ELR (cell line): Measurements from ENCODE around the gene RHEBL1.

Source experiments
- DNase-seq: peaks from one replicate; pipeline ENCODE4 v3.0.0-alpha.2; 2015; ENCODE audit warnings: low read depth

Gene RHEBL1

DNA sequence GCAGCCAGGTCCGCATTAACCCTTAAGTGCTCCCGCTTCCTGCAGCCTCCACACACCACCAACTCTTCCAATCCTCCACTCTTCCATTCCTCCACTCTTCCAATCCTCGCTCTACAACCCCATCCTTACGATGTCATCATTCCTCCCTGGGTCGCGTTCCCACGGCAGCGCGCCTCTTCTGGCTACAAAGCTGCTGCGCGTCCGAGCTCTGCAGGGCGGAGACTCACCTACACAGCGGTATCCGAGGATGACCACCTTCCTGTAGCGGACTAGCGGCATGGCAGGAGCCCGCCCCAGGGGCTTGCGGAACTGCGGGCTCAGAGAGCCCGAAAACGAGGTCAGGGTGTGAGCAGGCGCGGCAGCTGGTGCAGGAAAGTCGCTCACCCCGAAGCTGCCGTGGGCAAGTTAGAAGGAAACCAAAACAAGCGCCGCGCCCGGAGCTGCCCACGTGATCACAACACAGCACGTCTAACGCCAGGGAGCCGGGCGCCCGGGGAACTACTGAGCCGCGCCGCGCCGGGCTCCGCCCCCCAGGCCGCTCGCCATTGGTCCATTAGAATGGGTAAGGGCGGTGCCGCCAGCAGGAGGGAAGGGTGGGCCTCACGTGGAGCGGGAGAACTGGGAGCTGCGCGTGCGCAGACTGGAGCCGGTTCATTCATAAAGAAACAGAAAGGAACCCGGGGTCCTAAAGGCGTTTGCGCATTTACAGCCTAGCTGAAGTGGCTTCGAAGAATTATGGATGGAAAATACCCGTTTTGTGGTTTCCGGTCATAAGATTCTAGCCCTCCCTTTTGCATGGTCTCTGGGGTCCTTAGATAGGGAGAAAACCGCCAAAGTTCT, at the start of gene RHEBL1:
Gene RHEBL1 (minus strand): TSS at position 473 of the 840 bp plus-strand sequence. CDS start 194 bp downstream, at position 279.
- DNase-seq: peak; percentile 98

DNA sequence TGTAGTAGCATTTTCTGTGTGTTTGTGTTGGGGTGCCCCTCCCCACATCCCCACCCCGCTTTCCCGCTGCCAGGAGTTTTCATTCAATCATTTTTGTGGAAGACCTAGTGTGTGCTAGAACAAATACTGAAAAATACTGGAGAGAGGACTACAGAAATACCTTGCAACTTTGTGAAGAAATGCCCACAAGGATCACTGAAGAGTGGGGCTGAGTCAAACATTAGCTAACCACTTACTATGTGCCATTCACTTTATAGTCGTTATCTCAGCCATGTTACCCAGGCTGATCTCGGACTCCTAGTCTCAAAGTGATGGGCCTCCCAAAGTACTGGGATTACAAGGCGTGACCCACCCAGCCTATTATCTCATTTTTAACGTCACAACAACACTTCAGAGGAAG, 41.4 kb upstream of the RHEBL1 start:
- no peak for DNase-seq

- peak; percentile 100 for DNase-seq
Observed at GRCh38 chr12:49110464-49111155, 40.8 kb upstream of the RHEBL1 start, which contains the start of gene LMBR1L. Gene LMBR1L, minus strand, starts transcription at chr12:49110847. Its CDS starts 292 bp downstream, at chr12:49110555.

- no peak for DNase-seq
Observed at GRCh38 chr12:49109641-49110463, 40.1 kb upstream of the RHEBL1 start.

- peak; percentile 37 for DNase-seq
Observed at GRCh38 chr12:49108958-49109404, 39.2 kb upstream of the RHEBL1 start.

DNA sequence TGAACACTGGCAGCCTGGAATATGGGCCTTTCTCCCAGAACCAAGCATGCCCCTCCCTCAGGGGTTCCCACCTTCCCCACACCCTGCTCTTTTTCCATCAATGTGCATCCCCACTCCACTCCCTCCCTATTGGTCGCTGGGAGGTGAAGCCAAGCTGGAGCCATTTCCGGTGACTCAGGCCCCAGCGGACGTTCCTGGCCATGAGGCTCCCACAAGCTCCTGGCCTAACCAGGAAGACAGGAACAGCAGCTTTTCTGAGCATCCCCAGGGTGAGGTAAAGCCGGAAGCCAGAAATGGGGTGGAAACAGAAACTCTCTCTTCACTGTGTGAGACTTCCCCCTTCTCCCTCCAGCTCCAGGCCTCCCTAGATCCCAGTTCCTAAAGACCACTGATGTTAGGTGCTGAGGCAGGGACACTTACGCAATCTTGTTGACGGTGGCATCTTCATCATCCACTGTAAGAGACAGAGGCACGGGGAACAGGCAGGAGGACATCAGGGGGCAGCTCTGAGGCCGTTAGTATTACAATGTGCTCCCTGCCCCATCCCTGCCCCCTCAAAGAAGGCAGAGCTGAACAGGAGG, 35.8 kb upstream of the RHEBL1 start:
- peak; percentile 47 for DNase-seq

DNA sequence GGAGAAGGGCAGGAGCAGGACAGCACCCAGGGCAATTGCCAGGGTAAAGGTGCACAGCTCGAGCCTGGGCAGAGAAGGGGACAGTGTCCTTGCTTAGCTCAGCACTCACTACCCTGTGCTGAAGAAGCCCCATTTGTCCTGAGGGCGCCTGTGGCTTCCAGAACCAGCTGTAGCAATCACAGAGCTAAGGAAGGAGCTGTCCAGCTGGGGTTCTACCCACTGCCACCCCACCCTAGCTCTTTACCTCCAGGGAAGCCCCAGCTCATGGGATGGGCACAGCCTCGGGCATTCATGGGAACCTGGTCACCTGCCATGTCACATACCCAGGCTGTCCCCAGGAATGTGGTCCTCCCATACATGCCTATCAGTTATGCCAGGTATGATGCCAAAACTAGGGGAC, 35.0 kb upstream of the RHEBL1 start:
- no peak for DNase-seq

DNA sequence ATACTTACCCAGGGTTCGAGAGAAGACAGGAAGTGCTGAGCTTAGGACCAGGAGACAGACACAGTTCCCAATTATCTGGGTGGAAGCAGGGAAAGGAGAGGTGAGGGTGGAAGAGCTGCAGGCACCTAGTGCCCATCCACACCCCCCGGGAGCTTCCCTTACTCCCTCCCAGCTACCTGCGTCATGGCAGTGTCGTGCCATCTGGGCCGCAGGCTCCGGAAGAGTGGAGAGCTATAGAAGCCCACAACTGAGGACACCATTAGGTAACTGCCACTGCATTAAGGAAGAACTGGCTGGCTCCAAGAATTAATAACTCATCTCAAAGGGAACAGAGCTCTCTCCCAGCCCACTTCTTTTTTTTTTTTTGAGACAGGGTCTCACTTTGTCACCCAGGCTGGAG, 30.6 kb upstream of the RHEBL1 start:
- no peak for DNase-seq

DNA sequence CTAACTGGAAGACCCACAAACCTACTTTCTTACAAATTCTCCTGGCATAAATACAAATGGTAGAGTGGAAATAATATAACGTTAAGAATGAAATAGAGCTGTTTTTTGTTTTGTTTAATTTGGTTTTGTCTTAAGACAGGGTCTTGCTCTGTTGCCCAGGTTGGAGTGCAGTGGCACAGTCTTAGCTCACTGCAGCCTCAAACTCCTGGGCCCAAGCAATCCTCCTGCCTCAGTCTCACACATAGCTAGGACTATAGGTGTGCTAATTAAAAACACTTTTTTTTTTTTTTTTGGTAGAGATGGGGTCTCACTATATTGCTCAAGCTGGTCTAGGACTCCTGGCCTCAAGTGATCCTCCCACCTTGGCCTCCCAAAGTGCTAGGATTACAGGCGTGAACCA, 28.9 kb upstream of the RHEBL1 start:
- DNase-seq: no peak

DNA sequence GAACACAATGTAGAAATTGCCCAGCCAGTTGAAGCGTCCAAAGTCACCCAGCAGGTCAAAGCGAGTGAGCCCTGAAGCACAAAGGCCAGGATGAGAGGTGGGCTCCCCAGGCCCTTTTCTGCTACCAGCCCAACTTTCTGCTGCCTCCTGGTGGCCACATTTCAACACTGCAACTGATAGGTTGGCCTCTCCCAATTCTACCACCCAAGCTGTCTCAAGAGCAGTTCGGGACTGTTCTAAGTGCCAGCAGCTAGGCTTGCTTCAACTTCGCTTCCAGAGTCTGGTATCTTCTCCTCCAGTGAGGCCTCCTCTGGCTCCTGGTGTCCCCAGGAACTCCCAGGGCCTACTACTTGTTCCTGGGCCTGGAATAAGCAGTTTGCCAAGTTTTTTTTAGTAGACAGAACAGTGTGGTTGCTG, 28.3 kb upstream of the RHEBL1 start:
- DNase-seq: peak; percentile 53

- no peak for DNase-seq
Observed at GRCh38 chr12:49097381-49097780, 27.6 kb upstream of the RHEBL1 start.

GRCh38 chr12:49094975-49095365, 25.2 kb upstream of the RHEBL1 start:
- DNase-seq: no peak

GRCh38 chr12:49094160-49094974, 24.6 kb upstream of the RHEBL1 start, which contains the start of gene DHH:
Gene DHH, minus strand, starts transcription at chr12:49094801. Its CDS starts 289 bp downstream, at chr12:49094512.
- no peak for DNase-seq

GRCh38 chr12:49093792-49094159, 24.0 kb upstream of the RHEBL1 start:
- DNase-seq: no peak

GRCh38 chr12:49092816-49093406, 23.1 kb upstream of the RHEBL1 start:
- DNase-seq: no peak

DNA sequence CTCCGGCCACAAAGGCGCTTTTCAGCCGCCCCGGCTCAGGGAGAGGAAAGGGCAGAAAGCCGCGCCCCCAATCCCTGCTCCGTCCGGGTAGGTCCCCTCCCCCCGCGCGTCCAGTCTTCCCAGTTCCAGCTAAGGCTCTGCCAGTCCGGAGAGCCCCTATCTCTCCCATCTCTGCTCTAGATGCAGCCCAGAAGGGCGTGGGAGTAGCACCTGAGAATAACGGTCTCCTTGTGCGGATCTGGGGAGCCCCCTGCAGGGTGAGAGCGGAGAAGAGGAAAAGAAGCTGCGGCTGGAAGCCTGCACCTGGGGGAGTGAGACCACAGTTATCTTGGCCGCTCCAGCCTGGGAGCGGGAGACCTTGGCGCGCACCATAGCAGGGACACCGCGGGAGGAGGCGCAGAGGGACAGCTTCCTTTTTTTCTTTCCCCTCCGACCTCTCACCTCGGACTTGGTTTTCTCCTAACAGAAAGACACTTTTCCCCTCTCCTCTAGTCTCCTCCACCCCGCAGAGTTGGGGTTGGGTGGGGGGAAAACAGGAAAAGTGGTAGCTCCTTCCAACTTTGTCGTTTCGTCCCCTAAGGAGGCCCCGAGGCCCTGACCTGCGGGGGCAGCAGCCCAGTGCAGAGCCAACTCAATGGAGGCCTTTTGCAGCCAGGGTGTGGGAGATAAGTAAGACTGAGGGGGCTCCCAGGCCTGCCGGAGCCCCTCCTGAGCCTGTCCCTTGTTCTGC, 22.5 kb upstream of the RHEBL1 start:
- peak; percentile 81 for DNase-seq

DNA sequence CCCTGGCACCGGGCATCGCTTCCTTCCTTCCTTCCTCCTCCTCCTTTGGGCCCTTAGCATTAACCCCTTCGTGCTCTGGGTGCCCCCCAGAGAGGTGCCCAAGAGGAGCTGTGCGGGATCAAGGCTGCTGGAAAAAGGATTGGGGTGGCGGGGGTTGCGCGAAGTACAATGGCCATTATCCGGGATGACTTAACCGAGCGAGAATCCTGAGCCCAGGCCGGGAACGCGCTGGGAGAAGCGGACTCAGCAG, 22.0 kb upstream of the RHEBL1 start:
- DNase-seq: no peak

DNA sequence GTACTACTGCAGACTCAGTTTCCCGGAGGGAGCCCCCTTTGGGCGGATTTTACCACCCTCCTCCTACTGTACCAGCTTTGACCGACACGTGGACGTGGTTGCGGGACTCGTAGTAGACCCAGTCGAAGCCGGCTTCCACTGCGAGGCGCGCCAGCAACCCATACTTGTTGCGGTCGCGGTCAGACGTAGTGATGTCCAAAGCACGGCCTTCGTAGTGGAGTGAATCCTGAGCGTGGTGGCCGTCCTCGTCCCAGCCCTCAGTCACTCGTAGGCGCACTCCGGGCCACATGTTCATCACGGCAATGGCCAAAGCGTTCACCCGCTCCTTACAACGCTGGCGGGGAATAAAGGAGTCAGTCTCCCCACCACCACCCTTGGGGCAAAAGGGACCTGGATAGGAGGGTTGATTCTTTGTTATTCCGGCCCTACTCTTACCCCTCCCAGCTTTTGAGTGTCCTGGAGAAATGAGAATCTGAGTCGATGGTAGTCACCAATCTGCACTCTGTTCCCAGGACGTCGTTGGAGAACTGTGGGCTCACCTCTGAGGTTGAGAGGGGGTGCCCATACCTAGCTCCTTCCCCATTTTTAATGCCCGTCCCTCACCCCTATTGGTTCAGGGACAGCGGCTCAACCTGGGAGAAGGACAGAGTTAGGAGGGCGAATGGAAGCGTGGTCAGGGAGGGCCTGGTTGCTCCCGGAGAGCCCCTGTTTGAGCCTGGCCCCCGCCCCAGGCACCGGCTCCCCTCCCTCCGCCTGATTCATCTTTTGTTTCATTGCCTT, 21.5 kb upstream of the RHEBL1 start:
- DNase-seq: no peak
